ENCODE results near the gene SLC36A1.

The SLC36A1 gene

DNA sequence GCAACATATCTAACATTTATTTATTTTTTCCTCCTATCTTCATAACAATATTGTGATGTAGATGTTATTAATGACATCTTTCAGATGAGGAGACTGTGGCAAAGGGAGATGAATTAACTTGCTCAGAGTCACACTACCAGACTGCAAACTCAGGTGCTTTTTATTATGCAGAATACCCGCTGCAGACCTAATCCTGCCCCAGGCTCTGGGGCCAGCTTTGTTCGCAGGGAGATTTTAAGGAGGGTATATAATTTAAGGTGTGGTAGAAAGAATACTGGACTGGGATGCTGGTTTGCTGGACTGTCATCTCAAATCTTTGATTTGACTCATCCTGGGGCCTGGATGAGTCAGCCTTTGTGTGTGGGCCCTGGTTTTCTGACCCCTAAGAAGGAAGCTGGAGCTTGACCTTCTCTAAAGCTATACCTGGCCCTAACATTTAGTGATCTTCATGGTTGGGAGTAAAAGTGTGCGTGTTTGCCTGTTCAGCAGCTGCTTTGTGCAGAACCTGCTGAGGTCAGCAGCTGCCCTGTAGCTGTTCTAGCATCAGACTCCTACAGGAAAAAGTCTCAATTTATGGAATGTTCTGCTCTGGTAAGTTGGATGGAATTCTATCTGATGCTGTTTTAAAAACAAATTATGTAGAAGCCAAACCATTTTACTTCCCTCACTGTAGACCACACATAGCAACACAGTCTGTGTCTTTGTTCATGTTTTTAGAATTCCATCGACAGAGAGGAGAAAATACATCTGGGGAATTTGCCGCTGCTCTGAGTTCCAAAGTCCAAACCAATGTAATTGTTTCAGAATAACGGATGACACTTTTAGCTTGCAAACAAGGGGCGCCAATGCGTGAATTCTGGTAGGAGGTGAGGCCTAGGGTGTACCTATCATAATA lies 4.5 kb downstream of the SLC36A1 start:
- no peak for DNase-seq (ENCODE audit: low read depth)

DNA sequence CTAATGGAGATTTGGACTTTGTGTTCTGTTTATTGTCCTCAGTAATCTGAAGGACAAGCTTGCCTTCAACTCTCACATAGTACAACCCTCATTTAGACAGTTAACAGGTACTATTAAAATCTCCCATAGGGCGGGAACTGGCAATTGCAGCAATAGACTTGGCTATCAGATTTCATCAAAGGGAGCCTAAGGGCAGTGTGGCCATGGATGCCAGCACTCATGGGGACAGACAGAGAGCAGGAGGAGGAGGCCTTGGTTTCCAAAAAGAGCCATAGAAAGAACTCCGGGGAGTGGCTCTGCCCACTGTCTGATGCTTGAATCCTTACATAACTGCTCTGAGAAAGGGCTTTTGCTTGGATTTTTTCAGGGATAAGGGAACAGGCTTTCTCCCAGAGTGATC lies 6.8 kb downstream of the SLC36A1 start:
- no peak for DNase-seq (ENCODE audit: low read depth)

DNA sequence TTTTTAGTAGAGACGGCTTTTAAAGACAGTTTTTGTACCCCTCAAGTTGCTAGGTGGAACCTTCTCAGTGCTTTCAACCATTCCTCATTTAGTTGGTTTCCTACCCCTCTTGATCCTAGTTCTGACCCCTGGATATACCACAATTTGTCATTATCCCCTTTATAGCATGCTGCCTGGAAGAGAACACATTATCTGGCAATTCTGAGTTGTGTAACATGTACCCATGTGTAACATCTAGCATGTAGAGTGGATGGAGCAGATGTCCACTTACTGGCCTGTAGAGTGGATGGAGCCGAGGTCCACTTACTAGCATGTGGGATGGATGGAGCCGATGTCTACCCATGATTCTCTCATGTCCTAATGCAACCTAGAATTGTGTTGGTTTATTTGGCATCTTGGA lies 7.5 kb downstream of the SLC36A1 start:
- DNase-seq (ENCODE audit: low read depth), result no peak

DNA sequence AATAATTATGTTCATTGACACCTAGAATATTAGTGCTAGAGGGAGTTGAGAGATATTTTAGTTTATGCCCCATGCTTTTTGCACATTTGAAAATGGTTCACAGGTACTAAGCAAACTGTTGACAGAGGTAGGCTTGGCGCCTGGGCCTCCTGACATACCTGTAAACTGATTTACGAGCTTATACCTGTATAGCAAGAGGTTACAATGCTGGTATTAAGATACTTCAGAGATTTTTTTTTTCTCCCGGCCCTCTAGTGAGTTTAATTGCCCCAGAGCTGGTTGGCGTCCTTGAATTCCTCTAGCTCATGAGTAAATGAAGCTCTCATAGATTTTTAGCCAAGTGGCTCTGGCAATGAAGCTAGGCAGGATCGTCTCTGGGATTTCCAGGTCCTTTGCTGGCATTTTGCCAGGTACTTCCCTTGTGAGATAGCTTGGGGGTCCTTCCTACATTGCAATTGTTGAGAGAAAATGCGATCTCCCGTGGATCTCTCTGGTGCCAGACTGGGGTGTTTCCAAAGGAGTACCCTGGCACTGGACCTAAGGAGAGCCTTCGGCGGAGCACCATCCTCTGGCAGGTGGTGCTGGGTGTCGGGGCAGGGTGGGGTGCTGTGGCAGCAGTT lies 9.0 kb downstream of the SLC36A1 start:
- no peak for DNase-seq (ENCODE audit: low read depth)

DNA sequence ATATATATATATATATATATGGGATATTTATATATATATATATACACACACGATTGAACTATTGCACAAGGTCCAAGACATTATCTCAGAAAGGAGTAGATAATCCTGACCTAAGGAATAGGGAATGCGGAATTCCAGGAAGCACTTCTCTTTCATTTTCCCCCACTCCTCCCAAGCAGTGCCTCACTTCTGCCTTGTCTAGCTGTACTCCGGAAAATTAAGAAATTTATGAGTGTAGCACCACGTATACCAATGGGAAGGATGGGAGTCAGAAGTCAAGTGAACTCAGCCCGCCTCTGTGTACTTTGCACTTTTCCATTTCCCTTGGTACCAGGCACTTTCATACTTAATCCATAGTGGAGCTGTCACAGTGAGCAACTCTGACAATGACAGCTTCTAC lies 10.9 kb downstream of the SLC36A1 start:
- no peak for DNase-seq (ENCODE audit: low read depth)

DNA sequence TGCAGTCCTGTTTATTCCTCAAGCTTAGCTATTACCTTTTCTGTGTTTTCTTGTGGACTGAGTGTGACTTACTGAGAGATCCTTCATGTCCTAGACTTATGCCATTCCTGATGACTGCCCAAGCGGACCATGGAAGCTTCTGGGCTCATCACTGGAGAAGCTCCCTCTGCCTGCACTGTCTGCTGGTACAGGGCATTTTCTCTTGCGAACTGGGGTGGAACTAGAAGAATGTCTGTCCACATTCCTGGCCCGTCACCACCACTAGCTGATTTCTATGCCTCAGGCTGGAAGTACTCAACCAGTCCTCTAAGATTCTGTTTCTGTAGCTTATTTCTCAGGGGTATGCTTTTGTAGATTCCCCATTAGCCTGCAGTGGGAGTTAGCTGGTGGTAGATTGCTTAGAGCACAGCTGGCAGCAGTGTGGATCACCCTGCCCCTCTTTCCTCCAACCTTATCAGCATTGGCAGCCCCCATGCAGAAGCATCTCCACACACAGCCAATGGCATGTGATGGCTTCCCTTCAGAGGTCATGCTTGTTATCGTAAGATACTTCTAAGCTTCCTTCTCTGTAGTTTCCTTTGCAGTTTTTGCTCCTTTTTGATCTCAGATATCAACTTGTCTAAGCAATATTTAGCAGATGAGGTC lies 12.4 kb downstream of the SLC36A1 start:
- no peak for DNase-seq (ENCODE audit: low read depth)

DNA sequence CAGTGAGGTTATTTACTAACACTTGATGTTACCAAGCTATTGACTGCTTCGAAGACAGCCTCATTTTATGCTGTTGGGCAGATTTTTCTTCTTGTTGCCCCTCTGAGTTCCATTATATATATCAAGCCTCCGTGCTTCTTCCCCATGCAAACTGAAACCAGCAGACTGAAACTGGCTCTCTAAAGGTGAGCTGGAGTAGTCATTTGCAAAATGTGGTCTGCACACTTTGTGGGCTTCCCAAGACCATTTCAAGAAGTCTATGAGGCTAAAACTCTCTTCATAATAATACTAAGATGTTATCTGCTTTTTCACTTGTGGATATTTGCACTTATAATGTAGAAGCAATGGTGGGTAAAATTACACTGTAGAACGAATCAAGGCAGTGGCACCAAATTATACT lies 13.9 kb downstream of the SLC36A1 start:
- DNase-seq (ENCODE audit: low read depth), result no peak

DNA sequence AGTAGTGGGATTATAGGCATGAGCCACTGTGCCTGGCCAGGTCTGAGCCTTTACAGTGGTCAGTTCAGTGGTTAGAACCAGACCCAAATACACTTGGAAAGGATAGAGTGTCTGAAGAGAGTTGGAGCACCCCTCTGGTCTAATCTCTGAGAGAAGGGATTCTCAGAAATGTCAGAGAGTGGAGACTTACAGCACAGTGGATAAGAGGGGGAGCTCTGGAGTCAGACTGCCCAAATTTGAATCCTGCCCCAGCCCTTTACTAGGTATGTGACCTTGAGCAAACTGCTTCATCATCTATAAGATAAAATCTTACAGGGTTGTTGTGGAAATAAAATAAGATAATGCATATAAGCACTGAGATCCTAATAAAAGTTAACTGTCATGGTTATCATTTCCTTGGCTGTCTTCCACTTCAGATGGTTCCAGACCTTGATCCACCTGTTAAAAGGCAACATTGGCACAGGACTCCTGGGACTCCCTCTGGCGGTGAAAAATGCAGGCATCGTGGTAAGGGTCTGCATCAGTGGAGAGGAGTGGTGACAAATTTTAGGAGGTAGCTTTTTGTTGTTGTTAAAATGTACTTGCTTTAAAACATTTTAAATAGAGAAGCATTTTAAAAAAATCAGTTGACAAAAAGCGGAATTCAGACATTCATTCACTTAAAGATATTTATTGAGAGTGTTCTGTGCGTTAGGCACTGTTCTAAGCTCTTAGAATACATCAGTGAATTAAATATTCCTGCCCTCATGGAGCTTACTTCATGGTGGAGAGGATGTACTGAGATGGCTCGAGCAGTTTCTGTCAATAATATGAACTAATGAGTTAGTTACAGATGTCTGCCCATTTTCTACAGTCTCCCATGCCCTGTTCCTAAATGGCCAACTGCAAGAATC lies 16.0 kb downstream of the SLC36A1 start:
- no peak for DNase-seq (ENCODE audit: low read depth)

DNA sequence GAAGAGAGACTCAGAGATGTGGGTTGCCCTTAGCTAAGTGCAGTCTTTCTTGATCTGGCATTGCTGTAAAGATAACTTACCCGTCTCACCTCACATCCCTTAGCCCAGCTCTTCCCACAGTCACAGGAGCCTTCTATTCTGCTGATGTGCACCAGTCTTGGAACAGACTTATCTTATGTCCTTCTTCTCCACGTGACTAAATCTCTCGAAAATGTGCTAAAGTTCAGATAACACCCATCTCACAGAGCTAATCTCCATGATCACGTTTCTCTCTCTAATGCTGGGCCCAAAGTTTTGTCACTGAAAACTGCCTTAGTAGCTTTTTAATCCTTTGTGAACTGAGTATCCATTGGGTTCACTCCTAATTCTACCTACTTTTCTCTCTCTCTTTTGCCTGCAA lies 16.7 kb downstream of the SLC36A1 start:
- DNase-seq (ENCODE audit: low read depth), result no peak

DNA sequence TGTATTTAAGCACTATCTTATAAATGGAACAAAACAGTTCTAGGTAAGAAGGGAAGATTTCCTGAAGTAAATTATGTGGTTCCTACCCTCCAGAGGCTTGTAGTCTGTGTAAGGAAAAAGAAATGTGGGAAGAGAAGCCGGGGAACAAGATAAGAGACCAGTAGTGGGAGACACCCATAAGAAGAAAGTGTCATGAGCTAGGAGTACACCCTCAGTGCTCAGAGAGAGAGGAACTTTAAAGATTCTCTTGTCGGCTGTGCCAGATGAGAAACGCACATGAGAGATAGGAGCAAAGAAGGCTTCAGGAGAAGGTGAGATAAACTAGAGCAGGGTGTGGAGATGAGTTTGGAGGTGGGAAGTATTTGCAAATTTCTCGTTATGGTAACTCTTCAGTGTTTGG lies 18.1 kb downstream of the SLC36A1 start:
- DNase-seq (ENCODE audit: low read depth), result no peak

DNA sequence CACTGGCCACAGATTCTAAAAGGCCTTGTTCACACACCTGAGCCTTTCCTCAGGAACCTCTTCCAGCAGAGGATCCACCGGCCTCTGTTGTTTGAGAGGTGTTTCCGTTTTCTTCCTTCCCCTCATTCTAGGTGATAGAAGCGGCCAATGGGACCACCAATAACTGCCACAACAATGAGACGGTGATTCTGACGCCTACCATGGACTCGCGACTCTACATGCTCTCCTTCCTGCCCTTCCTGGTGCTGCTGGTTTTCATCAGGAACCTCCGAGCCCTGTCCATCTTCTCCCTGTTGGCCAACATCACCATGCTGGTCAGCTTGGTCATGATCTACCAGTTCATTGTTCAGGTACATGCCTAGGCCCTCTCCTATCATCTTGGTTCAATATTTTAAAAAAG lies 20.2 kb downstream of the SLC36A1 start:
- DNase-seq (ENCODE audit: low read depth), result no peak

DNA sequence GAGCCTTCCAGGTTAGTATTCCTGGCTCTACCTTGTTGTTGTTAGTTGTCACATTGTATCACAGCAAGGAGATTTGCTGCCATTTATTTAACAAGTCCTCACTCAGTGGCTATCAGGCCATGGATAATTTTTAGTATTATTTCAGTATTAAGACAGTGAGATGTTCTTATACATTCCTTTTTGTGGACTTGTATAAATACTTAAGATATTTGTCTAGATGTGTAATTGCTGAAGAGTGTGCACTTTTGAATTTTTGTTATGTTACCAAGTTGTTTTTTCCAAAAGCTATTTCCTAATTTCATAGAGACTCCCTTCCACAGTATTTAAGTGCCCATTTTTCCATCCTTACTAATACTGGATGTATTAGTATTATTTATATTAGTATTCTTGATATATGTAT lies 22.0 kb downstream of the SLC36A1 start:
- DNase-seq (ENCODE audit: low read depth), result no peak

DNA sequence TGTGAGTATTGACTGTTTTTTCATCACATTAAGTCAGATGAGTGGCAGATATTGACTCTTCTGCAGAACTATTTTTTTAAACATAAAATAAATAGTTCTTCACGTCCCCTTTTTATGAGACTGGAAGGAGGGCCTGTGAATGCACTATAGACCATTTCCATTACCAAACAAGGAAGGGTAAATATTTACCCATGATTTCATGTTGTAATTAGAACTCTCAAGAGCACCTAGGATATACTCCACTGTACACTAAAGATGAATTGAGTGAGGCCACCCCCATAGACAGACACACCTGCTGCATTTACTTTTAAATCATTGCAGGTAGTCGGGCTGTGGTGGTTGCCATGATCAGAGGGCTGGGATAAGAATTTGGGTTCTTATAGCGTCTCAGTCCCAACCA lies 22.6 kb downstream of the SLC36A1 start:
- no peak for DNase-seq (ENCODE audit: low read depth)

DNA sequence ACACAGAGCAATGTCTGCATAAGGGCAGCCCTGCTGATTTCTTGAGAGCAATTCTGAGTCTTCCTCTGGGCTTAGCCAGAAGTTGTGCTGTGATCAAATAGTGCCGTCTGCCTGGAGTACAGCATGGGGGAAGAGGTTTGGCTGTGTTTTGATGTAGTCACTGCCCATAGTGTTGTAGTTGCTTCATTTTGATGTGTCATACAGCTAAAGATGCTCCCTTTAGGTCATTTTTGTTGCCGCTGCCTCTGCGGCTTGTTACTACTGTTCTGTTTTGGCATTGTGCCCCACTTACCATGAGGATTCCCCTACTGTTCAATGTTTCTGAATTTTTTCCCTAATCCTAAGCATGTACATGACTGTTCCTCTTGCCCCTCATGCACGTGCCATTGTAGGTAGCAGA lies 23.0 kb downstream of the SLC36A1 start:
- DNase-seq (ENCODE audit: low read depth), result no peak

DNA sequence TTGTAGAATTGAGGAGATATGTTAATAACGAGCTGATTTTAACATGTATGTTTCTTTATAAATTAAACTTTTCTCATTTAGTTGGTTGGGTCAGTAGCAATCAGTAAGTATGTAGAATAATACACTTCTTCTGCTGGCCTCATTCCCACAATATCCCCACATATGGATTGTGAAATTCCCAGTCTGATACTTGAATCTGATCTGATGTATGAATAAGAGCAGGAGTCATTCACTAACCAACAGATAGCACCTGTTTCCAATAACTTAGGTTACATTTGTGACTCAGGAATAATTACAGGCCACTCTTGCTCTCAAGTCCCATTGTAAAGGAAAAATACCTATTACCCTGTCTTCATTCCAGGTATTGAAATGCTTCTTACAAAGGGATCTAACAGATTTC lies 23.9 kb downstream of the SLC36A1 start:
- DNase-seq (ENCODE audit: low read depth), result no peak

DNA sequence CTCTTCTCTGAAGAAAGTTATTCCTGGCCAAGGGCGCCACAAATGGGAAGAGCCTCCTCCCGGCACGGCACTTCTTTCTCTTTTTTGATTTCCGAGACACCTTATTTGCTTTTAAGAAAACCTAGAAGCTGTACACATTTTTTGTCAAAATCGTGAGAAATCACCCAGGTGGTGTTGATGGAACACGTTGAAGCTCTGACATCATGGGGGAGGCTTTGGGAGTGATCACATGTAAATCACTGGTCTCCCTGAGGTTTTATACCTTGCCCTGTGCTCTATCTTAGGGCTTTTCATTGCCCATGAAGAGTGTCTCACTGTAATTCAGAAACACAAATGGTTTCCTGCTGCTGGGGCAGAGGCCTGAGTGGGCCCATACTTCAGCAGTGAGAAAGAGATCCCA lies 27.4 kb downstream of the SLC36A1 start:
- no peak for DNase-seq (ENCODE audit: low read depth)

DNA sequence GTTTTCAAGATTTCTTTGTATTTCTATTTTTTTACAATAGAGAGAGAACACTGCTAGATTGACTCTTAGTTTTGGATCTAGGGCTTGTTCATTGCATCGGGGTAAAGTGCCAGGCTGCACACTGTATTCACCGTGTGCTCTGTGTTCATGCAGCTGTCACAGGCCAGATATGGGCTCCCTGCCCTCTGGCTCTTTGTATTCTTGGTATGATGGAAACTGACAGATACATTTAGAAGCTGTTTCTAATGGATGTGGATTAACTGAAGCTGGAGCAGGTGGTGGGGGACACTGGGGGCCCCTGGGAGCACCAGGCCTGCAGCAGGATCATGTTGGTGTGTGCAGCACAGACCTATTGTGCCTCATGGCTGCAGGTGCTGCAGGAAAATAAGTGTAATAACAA lies 28.0 kb downstream of the SLC36A1 start:
- no peak for DNase-seq (ENCODE audit: low read depth)

DNA sequence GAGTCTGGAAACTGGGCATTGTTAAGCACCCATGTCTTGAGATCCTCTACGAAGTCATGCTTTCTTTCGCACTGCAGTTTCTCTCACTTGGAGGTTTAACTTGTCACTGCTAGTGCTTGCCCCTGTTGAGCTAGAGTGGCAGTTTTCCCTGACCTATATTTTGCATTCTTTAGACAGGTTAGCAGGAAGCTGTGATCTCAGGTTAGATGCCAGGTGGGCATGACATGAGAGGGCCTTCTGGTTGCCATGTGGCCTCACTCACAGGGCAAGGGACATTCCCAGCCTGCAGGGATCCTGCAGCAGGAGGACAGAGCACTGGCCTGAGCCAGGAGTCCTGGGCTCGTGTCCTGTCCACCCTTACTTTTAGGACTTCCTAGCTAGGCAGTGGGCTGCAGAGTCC lies 28.6 kb downstream of the SLC36A1 start:
- no peak for DNase-seq (ENCODE audit: low read depth)

DNA sequence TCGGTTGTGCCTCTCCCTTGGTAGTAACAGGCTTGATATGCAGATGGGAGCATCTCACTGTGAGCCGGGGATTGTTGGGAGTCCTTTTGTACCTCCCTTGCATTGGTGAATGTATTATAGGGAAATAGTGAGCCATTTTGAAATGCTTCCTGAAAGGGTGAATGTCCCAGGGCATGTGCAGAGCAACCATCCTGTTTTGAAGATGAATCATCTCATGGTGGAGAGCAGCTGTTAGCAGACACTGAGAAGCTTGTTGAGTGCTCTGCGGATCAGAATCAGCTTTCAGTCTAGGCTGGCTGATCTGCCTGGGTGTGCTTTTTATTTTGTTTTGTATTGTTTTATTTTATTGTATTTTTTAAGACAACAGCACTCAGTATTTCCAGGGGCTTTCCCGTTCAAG lies 29.7 kb downstream of the SLC36A1 start:
- no peak for DNase-seq (ENCODE audit: low read depth)

DNA sequence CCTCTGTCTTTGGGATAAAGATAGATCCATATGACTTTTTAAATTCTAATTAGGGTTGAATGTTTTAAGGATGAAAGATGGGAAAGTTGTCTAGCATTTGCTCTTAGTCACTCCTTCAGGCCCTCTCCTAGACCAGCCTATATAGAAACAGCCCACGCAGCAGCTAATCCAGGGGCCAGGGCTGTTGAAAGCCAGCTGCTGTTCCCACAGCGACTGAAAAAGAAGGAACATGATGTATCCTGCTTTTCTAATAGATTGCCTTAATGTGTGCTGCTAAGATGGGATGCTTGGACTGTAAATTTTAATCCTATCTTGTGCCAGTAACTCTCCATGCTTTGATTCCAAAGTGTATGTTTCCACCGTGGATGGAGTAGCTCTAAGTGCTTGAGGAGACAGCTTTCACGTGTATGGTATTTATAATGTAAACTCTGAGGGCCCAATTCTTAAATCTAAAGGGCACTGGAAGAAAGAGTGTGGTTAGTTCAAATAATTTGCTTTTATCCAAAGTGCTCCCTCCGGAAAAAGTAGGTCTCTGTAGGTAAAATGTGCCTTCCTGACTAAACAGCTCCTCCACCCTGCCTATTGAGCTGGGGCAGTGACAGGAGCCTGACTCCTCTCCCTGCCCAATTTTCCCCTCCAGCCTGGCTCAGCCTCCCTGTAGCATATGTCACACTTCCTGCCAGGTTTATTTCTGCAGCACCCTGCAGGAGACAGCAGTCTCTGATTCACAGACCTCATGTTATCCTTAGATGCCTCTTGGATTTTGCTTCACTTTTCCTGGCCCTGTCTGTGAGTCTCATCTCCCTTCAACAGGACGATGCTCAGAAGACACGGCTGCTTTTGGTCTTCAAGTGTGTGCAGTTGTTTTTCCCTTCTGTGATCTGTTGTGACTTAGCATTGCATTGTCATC lies 33.2 kb downstream of the SLC36A1 start:
- no peak for DNase-seq (ENCODE audit: low read depth)

DNA sequence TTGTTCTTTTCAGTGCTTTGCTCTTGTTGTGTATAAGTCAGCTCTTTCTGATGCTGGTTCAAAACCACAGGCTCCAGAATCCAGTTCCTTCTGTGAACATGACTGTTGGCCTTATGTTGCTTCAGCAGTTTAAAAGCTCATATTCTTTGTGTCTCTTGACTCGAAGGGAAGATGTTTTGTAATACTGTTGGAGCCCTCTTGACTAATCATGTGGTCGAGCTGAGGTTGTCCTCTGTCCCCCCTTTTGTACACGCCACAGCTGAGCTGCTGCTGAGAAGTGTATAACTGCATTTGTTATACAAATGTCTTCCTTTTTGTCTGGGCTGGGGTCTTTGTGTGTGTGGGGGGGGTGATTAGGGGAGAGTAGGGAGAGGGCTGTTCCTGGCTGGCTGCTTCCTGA lies 35.8 kb downstream of the SLC36A1 start:
- DNase-seq (ENCODE audit: low read depth), result no peak

All from activated gamma-delta T cell treated with anti-CD3 and anti-CD28 coated beads, Interleukin-2, amount 50 U/mL, for 16 hours (primary cell).